AG09309 (cell line): ENCODE measurements around the gene TOR4A.

Experiments
- DNase-seq: peaks from one replicate; pipeline ENCODE4 v3.0.0-alpha.2; 2010; ENCODE audit warnings: low read depth
- H3K4me3 ChIP-seq: 2 replicates; pipeline ENCODE4 v1.5.1; 2011; ENCODE audit warnings: mild to moderate bottlenecking, low read depth, low read length, moderate library complexity; ENCODE audit not compliant: control insufficient read depth
- CTCF ChIP-seq: IDR thresholded peaks from 2 replicates; pipeline ENCODE4 v1.5.1; 2011; ENCODE audit warnings: mild to moderate bottlenecking, low read depth, low read length, inconsistent platforms; ENCODE audit not compliant: insufficient read depth, control insufficient read depth; ENCODE audit errors: missing control alignments

Gene TOR4A

GRCh38 chr9:137230705-137231371 is 46.7 kb upstream of the TOR4A start, which contains the start of gene SLC34A3:
SLC34A3 (plus strand) TSS chr9:137230901; CDS start chr9:137231703, 802 bp downstream.
- H3K4me3 ChIP-seq: no peak within 1 kb of the TSS
- no peak for TF ChIP-seq CTCF
- no peak for DNase-seq

- no peak for DNase-seq
- no peak for TF ChIP-seq CTCF
- H3K4me3 ChIP-seq: no peak overlapping the region
Measured at GRCh38 chr9:137231372-137232039, 46.0 kb upstream of the TOR4A start.

GRCh38 chr9:137232101-137232500 is 45.4 kb upstream of the TOR4A start:
- no peak for TF ChIP-seq CTCF
- no peak overlapping the region for H3K4me3 ChIP-seq
- no peak for DNase-seq

GRCh38 chr9:137232510-137232909 is 45.0 kb upstream of the TOR4A start:
- no peak for DNase-seq
- TF ChIP-seq CTCF: no peak
- no peak overlapping the region for H3K4me3 ChIP-seq

GRCh38 chr9:137233143-137233980 is 44.2 kb upstream of the TOR4A start:
- TF ChIP-seq CTCF: no peak
- H3K4me3 ChIP-seq: no peak overlapping the region
- no peak for DNase-seq

GRCh38 chr9:137234055-137234697 is 43.4 kb upstream of the TOR4A start:
- no peak overlapping the region for H3K4me3 ChIP-seq
- DNase-seq: no peak
- no peak for TF ChIP-seq CTCF
